Endometrium (tissue), 2 donors: ENCODE measurements around the gene USP34.

Experiments used
- FAIRE-seq: peaks from 2 replicates; lab custom pipeline; 2012; peaks lifted over from hg19 to GRCh38; lab: Jason Lieb, UNC
- donor health status: control.
- donor health status: control.

Gene USP34

DNA sequence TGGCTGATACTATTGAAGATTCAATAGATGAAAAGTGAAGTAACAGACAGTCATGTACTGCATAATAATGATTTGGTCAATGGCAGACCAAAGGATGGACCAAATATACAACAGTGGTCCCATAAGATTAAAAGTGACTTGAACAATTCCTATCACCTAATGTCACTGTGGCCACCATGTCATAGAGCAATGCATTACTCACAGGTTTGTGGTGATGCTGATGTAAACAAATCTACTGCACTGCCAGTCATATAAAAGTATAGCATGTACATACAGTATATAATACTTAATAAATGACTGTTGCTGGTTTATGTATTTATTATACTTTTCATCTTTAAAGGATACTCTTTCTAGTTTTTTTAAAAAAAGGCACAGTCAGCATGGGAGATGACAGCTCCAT is 99.9 kb downstream of the USP34 start:
- no peak for FAIRE-seq

DNA sequence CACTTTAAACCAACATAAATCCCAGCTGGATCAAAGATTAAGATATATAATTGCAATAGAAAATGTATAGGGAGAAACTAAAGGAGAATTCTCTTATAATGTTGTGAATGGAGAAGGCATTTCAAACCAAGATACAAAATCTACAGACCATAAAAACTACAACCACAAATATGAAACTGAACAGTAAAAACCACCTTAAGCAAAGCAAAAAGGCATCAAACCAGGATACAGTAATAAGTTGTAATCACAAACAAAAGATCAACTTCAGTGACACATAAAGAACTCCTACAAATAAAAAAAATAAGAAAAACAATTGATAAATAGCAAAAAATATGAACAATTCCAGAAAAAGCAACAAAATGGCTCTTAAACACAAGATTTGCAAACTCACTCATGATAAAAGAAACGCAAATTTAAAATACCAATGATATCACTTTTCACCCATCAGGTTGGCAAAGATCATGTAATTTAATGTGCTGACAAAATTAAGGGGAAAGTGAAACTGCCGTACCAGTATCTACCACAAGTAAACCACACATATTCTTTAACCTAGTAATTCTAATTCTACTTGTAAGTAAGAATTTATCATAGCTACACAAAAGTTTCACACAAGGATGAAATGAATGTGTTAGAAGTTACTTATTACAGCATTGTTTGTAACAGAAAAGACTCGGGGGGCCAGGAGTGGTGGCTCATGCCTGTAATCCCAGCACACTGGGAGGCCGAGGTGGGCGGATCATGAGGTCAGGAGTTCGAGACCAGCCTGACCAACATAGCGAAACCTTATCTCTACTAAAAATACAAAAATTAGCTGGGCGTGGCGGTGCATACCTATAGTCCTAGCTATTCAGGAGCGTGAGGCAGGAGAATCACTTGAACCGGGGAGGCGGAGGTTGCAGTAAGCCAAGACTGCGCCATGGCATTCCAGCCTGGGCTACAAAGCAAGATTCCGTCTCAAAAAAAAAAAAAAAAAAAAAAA is 101.9 kb downstream of the USP34 start:
- FAIRE-seq: no peak

DNA sequence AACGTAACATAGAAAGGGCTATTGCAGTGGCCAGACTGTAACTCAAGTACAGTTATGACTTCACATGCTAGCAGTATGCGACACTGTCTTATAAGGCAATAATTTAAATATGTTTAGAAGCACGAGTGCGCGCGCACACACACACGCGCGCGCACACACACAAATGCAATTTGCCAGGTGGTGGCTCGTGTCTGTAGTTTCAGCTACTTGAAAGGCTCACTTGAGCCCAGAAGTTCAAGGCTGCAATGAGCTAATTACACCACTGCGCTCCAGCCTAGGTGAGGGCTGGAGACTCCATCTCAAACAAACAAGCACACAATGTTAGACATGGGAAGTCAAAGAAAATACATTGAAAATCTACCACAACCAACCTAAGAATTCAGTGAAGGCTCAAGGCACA is 103.7 kb downstream of the USP34 start:
- FAIRE-seq: no peak

DNA sequence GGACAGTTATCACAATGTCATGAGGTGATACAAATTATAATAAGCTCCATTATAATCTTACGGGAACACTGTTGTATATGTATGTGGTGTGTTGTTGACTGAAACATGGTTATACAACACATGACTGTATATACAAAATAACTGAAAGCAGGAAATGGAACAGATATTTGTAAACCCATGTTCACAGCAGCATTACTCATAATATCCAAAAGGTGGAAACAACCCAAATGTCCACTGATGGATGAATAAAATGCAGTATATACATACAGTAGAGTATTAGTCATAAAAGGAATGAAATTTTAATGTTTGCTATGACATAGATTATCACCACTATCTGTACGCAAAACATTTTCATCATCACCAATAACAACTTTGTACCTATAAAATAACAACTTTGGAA is 107.3 kb downstream of the USP34 start:
- no peak for FAIRE-seq

DNA sequence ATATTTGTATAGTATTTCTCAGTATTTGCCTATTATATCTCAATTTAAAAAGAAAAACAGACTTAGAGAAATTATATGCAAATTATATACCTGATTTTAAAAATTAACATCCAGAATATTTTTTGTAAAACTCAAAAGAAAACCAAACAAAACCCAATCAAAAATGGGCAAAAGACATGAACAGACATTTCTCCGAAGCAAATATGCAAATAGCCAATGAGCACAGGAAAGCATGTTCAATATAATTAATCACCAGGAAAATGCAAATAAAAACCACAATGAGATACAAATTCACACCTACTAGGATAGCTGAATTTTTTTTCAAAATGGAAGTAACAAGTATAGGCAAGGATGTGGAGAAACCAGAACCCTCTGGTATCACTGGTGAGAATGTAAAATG is 108.0 kb downstream of the USP34 start:
- FAIRE-seq: no peak

DNA sequence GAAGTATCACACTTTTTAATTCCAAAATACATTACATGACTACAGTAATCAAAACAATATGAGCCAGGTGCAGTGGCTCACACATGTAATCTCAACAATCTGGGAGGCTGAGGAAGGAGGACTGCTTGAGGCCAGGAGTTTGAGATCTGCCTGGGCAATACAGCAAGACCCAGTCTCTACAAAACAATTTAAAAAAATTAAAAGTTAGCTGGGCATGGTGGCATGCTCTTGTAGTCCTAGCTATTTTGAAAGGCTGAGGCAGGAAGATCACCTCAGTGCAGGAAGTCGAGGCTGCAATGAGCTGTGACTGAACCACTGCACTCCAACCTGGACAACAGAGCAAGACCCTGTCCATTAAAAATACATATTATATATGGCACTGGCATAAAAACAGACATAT is 109.8 kb downstream of the USP34 start:
- FAIRE-seq: no peak

DNA sequence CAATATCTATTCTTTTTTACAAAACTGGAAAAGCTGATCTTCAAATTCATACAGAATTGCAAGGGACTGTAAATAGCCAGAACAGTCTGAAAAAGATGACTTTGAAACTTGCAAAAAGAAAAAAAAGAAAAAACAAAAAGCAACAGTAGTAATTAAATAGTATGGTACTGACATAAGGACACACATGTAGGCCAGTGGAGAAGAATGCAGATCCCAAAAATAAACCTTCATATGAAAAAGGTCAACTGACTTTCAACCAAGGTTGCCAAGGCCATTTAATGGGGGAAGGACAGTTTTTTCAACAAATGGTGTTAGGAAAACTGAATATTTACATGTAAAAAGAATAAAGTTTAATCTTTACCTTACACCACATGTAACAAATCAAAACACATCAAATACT is 111.8 kb downstream of the USP34 start:
- FAIRE-seq: no peak

DNA sequence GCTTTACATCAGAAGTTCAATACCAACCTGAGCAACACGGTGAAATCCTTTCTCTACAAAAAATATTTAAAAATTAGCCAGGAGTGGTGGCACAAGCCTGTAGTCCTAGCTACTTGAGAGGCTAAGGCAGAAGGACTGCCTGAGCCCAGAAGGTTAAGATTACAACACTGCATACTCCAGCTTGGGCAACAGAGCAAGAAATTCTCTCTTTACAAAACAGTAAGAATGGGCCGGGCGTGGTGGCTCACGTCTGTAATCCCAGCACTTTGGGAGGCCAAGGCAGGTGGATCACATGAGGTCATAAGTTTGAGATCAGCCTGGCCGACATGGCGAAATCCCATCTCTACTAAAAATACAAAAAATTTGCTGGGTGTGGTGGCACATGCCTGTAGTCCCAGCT is 113.2 kb downstream of the USP34 start:
- FAIRE-seq: no peak

DNA sequence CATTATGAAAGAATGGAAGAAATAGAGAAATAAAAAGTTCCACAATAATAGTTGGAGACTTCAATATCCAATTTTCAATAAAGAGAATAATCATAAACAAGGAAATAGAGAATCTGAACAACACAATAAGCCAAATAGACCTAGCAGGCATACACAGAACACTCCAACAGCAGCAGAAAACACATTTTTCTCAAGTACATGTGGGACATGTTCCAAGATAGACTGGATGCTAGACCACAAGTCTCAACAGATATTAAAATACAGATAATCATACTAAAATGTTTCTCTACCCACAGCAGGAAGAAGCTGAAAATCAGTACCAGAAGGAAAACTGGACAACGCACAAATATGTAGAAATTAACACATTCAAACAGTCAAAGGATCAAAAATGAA is 113.9 kb downstream of the USP34 start:
- FAIRE-seq: no peak

DNA sequence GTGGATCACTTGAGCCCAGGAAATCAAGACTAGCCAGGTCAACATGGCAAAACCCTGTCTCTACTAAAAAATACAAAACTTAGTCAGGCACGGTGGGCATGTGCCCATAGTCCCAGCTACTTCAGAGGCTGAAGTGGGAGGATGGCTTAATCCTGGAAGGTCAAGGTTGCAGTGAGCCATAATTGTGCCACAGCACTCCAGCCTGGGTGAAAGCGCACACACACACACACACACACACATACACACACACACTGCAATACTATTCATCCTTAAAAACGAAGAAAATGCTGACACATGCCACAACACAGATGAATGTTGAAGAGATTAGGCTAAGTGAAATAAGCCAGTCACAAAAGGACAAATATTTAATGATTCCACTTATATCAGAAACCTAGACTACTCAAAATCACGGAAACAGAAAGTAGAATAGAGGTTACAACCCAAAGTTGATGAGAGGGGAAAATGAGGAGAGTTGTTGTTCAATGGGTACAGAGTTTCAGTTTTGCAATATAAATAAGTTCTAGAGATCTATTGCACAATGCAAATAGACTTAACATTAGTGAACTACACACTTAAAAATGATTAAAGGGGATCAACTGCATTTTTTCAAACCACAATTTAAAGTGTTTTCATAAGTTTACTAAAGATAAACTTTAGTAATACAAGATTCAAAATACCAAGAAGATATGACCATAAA is 114.5 kb downstream of the USP34 start:
- no peak for FAIRE-seq

DNA sequence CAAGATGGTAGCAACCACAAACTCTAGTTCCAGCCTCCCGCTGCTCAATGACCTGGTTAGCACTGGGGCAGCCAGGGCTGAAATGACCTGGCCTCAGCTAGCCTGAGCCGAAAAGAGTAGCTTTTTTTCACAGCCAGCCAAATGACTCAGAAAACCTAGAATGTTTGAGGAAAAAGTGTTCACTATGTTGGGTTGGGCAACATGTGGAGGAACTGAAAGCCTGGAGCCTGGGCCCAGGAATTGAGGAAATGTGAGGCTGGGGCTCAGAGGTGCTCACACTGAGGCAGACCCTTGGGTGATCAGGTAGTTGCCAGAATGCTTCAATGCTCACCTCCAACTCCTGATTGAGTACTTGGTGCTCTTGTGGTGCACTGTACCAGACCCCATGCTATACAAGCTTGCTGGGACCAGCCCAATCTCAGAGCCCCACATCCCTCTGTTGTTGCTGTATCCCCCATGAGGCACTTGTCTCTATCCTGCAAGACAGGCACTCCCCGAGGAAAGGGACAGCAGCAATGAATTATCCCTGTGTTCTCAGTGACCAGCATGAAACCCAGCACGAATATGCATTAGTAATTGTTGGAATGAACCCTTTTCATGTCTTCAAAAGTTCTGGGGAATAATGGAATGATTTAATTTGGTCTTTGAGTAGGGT is 116.2 kb downstream of the USP34 start:
- no peak for FAIRE-seq

DNA sequence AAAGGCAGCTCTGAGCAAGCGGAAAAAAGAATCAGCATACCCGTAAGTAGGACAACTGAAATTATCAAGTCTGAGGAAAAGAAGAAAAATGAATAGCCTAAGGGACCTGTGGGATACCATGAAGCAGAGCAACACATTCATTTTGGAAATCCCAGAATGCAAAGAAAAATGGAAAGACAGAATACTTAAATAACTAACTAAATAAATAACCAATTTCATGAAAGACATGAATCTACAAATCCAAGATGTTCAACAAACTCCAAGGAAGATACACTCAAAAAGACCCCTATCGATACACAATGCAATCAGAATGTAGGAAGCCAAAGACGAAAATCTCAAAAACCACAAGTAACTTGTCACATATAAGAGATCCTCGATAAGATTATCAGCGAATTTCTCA is 117.0 kb downstream of the USP34 start:
- FAIRE-seq: no peak

DNA sequence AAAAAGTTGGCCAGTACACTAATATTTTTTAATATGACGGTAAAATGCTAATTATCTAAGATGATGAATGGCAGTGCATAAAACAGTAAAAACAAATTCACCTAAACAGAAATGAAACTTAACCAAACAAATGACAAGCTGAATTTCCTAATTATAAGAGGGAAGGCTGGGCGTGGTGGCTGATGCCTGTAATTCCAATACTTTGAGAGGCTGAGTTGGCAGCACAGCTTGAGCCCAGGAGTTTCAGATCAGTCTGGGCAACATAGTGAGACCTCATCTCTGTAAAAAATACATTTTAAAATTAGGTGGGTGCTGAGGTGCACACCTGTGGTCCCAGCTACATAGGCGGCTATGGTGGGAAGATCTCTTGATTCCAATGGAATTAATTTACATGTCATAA is 120.1 kb downstream of the USP34 start:
- no peak for FAIRE-seq

DNA sequence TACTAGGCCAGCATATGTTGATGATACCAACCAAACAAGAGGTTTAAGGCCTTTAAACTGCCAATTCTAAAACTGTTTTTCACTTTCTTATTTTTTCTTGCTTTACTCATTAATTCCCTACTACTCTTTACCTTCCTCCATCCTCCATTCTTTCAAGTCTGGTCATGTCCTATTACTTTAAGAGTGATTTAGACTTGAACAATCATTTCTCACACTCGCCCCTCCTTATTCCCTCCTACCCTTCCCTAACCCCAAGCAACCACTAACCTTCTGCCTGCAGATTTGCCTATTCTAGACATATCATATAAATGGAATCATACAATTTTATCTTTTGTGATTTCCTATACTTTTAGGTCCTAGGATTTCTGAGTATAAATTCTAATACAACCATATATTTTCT is 127.7 kb downstream of the USP34 start:
- no peak for FAIRE-seq

DNA sequence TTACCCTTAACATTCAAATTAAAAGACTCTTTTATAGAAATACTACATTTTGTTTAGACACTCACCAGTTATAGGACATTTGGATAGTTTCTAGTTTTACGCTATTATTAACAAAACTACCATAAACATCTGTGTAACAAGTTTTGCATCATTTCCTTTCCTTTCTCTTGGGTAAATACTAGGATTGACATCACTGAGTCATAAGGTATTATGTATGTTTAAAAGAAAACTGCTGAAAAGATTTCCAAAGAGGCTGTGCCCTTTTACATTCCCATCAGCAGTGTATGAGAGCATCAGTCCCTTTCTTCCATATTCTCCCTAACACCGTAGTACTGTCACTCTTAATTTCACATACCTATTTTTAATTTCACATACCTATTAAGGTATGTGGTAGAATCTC is 130.6 kb downstream of the USP34 start:
- no peak for FAIRE-seq

DNA sequence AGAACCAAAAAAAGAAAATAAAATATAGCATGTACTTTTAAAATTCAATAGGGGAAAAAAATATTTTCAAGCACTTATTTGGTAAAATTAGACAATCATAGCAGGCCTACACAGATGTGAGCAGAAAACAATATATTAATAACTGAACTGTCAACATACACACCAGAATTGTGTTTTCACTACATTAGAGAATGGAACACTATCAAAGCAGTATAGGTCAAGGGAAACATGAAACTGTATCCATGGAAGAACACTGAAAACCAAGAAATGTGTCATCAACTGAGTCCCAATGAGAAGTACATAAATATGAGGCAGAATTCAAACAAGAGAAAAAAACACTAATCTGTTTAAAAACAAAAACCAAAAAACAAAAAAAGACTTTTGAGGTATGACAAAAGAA is 132.4 kb downstream of the USP34 start:
- FAIRE-seq: no peak

DNA sequence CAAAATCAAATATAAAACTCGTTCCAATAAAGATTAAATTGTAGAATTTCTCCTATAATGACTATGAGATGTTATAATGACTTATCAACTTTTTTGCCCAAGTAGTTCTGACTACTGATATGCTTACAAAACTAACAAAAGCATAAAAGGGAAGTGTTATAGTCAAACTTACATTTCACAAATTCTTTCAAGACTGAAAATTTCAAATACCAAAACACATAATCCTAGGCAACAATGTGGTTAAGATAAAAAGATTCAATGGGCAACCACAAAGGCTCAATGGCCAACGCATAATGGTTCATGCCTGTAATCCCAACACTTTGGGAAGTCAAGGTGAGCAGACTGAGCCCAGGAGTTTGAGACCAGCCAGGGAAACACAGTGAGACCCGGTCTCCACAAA is 135.7 kb downstream of the USP34 start:
- no peak for FAIRE-seq

DNA sequence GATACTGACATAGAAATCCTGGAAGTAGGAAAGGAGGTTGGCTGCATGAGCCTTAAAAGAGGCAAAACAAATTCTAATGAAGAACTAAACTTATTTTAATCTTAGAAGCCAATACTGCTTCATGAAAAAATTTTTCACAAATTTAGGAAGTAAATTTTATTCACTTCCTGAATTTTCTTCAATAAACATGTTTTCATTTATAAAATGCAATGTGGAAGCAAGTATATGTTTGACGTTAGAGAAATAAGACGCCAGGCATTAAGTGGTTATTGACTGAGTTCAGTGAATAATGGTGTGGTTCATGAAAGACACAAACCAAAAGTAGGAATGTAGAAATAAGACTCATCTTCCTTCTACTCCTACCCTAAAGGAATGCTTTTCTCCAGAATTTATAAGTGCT is 136.4 kb downstream of the USP34 start:
- no peak for FAIRE-seq

DNA sequence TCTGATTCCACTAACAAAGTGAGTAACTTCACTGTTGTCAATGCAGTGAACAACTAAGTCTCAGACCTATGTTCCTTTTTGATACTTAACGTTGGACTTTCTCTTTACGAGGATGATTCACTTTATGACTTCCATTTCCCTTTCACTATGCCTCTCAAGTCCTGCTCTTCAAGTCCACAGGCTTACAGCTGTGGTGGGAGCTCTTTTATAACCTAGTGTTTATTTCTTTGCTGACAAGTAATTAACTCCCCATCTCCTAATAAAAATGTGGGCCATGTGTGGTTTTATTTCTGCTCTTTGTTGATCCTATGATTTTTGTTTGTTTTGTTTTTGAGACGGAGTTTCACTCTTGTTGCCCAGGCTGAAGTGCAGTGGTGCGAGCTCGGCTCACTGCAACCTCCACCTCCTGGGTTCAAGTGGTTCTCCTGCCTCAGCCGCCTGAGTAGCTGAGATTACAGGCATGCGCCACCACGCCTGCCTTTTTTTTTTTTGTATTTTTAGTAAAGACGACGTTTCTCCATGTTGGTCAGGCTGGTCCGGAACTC is 142.1 kb downstream of the USP34 start:
- FAIRE-seq: peak; percentile 97

DNA sequence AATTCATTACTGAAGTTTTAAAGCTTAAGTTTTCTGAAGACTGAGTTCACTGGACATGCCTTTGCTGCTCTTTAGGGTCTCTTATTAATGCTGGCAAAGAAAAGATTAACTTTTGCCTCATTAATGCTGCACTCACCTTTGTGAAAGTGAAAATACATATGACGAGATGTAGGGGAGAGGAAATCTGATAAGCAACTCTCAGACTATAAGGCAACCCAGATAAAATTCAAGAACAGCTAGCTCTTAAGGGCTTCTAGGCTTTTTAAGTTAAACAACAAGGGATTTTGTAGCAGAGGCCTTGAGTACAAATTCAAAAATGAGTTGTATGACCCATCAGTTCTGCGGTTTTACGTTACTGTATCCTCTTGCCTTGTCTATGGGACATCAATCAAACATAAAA is 143.7 kb downstream of the USP34 start:
- no peak for FAIRE-seq

DNA sequence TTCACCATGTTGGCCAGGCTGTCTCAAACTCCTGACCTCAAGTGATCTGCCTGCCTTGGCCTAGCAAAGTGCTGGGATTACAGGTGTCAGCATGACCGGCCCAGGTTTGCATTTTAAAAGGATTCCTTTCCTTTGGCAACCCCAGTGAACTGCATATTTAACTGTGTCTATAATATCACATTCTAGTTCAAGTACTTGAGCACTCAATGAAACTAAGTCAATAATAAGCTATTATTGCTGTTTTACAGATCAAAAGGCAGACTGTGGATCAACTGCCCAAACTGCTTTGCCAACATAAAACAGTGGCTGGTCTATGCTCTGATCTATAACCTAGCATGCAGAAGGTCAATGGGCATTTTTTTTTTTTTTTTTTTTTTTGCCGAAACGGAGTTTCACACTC is 144.5 kb downstream of the USP34 start:
- no peak for FAIRE-seq

DNA sequence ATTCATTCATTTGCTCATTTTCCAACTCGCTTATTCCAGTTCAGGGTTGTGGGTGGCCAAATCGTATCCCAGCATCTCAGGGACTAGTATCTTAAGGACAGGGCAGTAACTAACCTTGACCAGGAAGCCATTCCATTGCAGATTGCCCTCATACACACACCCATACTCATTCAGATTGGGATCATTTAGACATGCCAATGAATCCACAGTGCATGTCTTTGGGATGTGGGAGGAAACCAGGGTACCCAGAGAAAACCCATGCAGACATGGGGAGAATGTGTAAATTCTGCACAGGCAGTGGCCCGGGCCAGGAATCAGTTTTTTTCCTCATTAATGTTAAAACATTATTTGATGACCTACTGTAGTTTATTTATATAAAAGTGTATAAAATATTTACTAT is 150.7 kb downstream of the USP34 start:
- no peak for FAIRE-seq

DNA sequence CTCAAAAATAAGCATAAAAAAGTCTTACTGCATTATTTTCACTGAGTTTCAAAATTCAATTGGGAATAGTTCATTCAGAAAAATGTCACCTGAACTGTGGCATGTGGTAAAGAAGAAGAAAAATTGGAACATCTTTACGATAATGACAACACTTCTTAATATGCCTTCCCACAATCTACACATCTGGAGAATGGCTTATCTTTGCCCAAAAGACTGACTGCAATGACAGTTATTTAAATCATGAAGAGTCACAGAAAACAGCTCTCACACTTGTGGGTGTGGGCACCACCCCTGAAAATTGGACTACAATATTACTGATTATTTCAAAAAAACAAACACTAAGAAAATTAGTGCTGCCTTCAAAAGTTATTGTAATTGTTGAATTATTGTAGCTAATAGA is 152.3 kb downstream of the USP34 start:
- no peak for FAIRE-seq
